Measurements from ENCODE around the gene HDAC6.

GRCh38 chrX:48784726-48785125 lies 17.1 kb upstream of the HDAC6 start:
- TF ChIP-seq CTCF (conservative IDR thresholded peaks at IDR 0.05; ENCODE audit: low read length) (no peak), EZH2phosphoT487 (IDR thresholded peaks at IDR 0.05; ENCODE audit: borderline replicate concordance, low read depth, low read length) (no peak)

Measured in OCI-LY7 (cell line).